GM12864 (cell line): ENCODE data around the gene CDT1.

Experiments
- DNase-seq: peaks from one replicate; pipeline ENCODE4 v3.0.0-alpha.2; 2011; ENCODE audit warnings: low read depth
- H3K4me3 ChIP-seq: 2 replicates; pipeline ENCODE4 v1.5.1; 2011; ENCODE audit warnings: mild to moderate bottlenecking, low read depth, low read length, control low read depth
- TF ChIP-seq, protein P1 (sequence below): IDR thresholded peaks from 2 replicates; pipeline ENCODE4 v1.5.1; 2011; ENCODE audit warnings: low read depth, mild to moderate bottlenecking, moderate library complexity, low read length, control low read depth, inconsistent platforms; ENCODE audit errors: missing control alignments

CDT1 gene

DNA sequence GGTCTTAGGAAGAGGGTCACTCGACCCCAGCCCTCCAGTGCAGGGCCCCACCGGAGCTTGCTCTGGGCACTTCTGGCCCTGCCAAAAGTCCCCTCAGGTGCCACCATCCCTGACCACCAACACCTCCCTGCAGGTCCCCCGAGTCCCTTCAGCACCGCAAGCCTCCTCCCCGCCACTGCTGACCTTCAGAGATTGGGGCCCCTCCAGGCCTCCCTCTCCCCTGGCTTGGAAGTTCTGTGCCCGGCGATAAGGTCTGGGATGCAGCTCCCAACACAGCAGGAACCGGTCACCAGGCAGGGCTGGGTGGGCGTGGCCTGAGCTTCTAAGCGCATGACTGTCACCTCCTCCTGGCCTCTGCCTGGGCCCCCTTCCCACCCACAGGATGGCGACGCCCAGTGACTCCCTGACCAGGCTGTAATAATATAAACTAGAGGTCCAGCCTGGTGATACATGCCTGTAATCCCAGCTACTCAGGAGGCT, 29.7 kb upstream of the CDT1 start:
- no peak for DNase-seq
- no peak overlapping the region for H3K4me3 ChIP-seq
- TF ChIP-seq, protein P1, sequence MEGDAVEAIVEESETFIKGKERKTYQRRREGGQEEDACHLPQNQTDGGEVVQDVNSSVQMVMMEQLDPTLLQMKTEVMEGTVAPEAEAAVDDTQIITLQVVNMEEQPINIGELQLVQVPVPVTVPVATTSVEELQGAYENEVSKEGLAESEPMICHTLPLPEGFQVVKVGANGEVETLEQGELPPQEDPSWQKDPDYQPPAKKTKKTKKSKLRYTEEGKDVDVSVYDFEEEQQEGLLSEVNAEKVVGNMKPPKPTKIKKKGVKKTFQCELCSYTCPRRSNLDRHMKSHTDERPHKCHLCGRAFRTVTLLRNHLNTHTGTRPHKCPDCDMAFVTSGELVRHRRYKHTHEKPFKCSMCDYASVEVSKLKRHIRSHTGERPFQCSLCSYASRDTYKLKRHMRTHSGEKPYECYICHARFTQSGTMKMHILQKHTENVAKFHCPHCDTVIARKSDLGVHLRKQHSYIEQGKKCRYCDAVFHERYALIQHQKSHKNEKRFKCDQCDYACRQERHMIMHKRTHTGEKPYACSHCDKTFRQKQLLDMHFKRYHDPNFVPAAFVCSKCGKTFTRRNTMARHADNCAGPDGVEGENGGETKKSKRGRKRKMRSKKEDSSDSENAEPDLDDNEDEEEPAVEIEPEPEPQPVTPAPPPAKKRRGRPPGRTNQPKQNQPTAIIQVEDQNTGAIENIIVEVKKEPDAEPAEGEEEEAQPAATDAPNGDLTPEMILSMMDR = no peak

DNA sequence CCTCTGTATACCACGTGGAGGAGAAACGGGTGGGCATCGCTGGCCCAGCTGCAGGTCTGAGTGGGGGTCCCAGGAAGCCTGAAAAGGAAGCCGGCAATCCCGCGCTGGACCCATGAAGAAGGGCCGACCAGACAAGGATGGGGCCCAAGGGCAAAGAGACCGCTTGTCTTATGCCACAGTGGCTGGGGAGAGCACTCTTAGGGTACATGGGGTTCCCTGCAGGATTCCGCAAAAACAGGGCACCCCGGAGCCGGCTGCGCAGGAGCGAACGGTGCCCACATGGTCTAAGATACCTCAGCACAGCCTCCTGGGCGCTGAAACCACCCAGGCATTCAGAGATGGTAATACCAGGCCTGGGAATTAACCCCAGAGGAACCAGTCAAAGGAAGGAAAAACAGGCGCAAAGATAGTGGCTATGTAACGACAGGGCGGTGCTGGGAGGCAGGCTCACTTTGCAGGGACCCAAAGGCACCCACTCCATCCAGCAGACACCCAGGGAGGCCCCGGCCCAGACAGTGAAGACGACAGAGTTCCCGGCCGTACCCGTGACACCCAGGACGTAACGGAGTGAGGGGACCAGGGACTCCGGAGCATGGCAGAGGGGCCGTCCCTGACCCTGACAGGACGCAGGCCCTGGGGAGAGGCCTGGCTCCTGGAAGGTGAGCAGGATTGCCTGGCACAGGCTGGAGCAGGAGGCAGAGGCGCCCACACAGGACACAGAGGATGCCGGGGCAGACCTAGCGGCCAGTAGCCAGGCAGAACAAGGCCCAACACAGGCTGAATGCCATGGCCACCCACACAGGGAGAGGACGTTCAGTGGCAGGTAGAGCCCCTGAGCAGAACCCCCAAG, 28.8 kb upstream of the CDT1 start:
- H3K4me3 ChIP-seq = no peak overlapping the region

DNA sequence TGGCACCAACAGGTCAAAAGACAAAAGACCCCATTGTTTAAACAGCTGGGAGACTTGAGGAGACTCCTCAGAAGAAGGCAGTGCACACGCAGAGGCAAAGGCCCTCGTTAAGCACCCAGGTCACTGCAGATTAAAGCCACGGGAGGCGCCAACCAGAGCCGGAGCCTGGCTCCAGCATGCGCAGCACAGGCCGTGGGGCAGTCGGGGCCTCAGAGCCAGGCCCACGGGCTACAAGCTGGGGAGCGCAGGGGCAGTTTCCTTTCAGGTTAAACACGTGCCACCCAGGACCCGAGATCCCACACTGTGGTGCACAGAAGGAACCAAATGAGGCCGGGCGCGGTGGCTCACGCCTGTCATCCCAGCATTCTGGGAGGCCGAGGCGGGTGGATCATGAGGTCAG, 27.8 kb upstream of the CDT1 start:
- H3K4me3 ChIP-seq = no peak overlapping the region
- no peak for DNase-seq
- TF ChIP-seq, protein P1 = no peak

More for the DNA sequence above, 28.8 kb upstream of the CDT1 start:
- DNase-seq = no peak
- TF ChIP-seq, protein P1 = no peak

DNA sequence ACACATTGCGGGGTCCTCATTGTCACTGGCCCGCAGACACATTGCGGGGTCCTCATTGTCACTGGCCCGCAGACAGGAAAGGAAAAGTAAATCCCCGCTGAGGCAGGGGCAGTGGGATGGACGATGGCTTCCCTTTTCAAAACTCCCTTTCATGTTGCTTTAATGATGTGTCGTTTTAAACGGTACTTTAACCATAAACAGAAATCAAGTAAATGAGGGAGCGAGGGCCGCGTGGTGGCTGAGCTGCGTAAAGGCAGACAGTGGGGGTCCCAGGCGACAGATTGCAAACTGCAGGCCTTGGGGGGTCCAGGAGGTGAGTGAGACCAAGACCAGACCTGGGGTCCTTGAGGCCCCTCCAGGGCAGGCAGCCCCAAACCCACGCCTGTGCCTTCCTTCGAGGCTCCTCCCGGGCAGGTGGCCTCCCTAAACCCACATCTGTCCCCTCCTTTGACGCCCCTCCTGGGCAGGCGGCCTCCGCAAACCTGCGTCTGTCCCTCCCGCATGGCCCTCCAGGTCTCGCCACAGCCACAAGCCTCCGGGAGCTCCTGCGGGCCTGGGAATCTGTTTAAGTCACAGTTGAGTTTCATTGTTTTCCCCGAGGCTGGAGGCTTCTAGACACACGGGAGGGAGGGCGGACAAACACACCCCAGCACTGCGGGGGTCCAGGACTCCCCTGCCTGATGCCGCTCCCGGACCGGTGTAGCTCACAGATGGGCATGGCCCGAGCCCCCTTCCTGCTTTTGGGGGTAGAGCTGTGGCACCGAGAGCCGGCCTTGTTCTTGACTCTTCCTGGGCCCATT, 25.9 kb upstream of the CDT1 start:
- DNase-seq = no peak
- no peak overlapping the region for H3K4me3 ChIP-seq
- TF ChIP-seq, protein P1 = no peak

DNA sequence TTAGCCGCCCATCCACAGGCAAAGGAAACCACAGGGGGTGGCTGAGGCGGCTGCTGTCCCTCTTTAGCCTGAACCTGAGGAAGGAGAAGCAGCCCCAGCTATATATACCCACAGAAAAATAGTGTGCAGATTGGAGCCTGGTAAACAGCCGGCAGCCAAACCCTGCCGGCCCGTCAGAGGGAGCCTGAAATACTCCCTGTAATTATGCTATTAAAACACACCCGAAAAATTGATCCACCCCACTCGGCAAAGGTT, 25.4 kb upstream of the CDT1 start:
- DNase-seq = no peak
- TF ChIP-seq, protein P1 = no peak

DNA sequence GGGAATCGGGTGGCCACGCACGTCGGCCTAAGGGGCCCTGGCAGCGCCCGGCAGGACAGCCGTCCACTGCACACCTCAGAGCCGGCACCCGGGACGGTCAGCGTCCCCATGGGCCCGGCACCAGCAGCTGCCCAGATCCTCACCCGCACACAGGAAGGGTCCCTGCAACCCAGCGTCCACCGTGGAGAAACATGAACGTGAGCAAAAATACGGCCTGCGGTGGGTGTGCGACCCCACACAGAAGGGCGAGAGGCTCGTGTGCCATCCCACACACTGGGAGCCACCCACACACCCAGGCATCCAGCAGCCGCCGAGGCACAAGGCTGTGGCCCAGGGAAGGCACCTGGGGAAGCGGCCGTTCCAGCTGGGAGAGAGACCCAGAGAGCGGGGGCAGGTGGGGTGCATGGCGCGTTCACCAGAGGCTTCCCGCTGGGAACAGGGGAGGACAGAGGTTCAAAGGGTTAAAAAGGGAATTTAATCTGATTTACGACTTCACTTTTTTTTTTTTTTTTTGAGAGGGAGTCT, 25.0 kb upstream of the CDT1 start:
- no peak overlapping the region for H3K4me3 ChIP-seq
- DNase-seq = no peak
- TF ChIP-seq, protein P1 = no peak

More for the DNA sequence above, 25.4 kb upstream of the CDT1 start:
- no peak overlapping the region for H3K4me3 ChIP-seq
